HG03066 (cell line): ENCODE results near the gene TAF10.

Experiments
- ATAC-seq: cut with Tn5 transposase; IDR thresholded peaks from one replicate; pipeline ENCODE4 v1.9.1; 2021; ENCODE audit warnings: low read depth; ENCODE audit not compliant: unreplicated experiment

The TAF10 gene

DNA sequence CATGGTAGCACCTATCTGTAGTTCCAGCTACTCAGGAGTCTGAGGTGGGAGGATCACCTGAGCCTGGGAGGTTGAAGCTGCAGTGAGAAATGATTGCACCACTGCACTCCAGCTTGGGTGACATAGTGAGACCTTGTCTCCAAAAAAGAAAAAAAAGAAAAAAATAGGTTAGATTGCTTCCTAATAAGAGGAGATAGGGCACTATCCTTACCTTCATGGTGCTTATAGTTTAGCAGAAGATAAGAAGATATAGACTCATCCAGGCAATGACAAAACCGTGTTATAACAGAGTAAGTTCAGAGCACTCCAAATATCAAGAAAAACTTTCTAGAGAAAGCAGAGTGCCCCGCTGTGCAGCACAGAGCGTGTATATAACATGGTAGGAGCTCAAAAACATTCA, 50.7 kb downstream of the TAF10 start:
- no peak for ATAC-seq
